RWPE2 (cell line): Measurements from ENCODE around the gene RFTN1.

ENCODE experiments used
- ATAC-seq: fragments of 200-7000 bp; cut with Tn5 transposase; 3 replicates; pipeline ENCODE4 v1.9.1; 2021; ENCODE audit warnings: low read depth
- DNase-seq: peaks from one replicate; pipeline ENCODE4 v3.0.0-alpha.2; 2020; ENCODE audit warnings: low spot score
- H3K27ac ChIP-seq: fragments of 450-650 bp; 2 replicates; pipeline ENCODE4 v1.5.1; 2017; ENCODE audit warnings: mild to moderate bottlenecking; ENCODE audit not compliant: poor library complexity, severe bottlenecking
- H3K27me3 ChIP-seq: fragments of 250-450 bp; sonication (Bioruptor Pico); 2 replicates; pipeline ENCODE4 v1.5.1; 2021; ENCODE audit warnings: mild to moderate bottlenecking, moderate library complexity; ENCODE audit not compliant: insufficient read depth, poor library complexity, severe bottlenecking
- H3K36me3 ChIP-seq: fragments of 250-450 bp; sonication (Bioruptor Pico); 2 replicates; pipeline ENCODE4 v1.5.1; 2020; ENCODE audit warnings: low read depth, mild to moderate bottlenecking, moderate library complexity
- H3K4me1 ChIP-seq: fragments of 250-450 bp; sonication (Bioruptor Pico); 2 replicates; pipeline ENCODE4 v1.5.1; 2021; ENCODE audit warnings: mild to moderate bottlenecking, moderate library complexity; ENCODE audit not compliant: insufficient read depth, poor library complexity, severe bottlenecking
- H3K4me3 ChIP-seq: fragments of 250-450 bp; sonication (Bioruptor Pico); 2 replicates; pipeline ENCODE4 v1.5.1; 2021; ENCODE audit warnings: mild to moderate bottlenecking, moderate library complexity; ENCODE audit not compliant: severe bottlenecking
- H3K9me3 ChIP-seq: fragments of 250-450 bp; sonication (Bioruptor Pico); 2 replicates; pipeline ENCODE4 v1.5.1; 2021; ENCODE audit warnings: mild to moderate bottlenecking, moderate library complexity; ENCODE audit not compliant: severe bottlenecking
- TF ChIP-seq, protein P1 (sequence below): fragments of 450-650 bp; IDR thresholded peaks from one replicate; pipeline ENCODE4 v1.5.1; 2017; ENCODE audit warnings: mild to moderate bottlenecking, moderate library complexity; ENCODE audit not compliant: poor library complexity, severe bottlenecking

The RFTN1 gene

DNA sequence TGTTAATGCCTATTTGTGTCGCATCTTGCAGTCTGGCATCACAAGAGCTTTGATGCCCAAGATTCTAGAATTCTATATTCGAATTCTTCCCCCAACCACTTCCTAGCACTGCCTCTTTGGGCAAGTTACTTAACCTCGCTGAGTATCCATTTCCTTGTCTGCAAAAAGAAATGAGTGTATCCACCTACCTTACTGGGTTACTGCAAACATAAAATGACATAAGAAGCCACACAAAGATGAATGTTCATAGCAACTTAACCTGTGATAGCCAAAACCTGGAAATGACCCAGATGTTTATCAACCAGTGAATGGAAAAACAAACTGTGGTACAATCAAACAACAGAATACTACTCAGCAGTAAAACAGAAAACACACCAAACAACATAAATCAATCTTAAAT, 24.9 kb downstream of the RFTN1 start:
- ATAC-seq (no peak), DNase-seq (no peak)
- Histone ChIP-seq H3K27me3 (no peaks in the 10 kb centered on the region), H3K27ac (no peak overlapping the region), H3K9me3 (no peaks in the 10 kb centered on the region), H3K4me1 (no peaks in the 10 kb centered on the region), H3K36me3 (no peaks in the 10 kb centered on the region), H3K4me3 (no peak overlapping the region)
- TF ChIP-seq, protein P1, sequence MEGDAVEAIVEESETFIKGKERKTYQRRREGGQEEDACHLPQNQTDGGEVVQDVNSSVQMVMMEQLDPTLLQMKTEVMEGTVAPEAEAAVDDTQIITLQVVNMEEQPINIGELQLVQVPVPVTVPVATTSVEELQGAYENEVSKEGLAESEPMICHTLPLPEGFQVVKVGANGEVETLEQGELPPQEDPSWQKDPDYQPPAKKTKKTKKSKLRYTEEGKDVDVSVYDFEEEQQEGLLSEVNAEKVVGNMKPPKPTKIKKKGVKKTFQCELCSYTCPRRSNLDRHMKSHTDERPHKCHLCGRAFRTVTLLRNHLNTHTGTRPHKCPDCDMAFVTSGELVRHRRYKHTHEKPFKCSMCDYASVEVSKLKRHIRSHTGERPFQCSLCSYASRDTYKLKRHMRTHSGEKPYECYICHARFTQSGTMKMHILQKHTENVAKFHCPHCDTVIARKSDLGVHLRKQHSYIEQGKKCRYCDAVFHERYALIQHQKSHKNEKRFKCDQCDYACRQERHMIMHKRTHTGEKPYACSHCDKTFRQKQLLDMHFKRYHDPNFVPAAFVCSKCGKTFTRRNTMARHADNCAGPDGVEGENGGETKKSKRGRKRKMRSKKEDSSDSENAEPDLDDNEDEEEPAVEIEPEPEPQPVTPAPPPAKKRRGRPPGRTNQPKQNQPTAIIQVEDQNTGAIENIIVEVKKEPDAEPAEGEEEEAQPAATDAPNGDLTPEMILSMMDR, result no peak

DNA sequence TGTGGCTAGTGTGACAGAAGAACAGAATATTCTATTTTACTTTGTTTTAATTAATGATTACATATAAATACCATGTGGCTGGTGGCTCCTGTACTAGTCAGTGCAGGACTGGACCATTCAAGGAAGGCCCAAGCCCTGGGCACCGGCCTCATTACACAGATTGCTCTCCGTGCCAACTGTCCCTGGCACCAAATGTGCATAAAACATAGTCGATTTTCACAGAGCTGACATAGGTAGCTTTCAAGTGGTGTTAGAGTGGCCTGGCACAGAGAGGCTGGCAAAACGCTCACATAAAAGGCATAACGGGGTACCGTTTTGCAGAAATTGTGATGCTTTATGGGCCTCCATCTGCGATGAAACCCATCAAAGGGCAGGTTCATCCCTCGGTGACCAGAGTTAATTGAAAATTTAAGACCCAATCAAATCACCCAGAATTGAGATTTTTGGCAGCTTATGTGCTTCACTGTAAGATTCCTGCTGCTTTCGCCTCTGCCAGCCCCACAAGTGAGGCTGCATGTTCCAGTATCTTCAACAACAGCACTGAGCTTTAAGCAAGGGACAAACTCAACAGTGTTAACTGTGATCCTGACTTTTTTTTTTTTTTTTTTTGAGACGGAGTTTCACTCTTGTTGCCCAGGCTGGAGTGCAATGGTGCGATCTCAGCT, 25.9 kb downstream of the RFTN1 start:
- no peak overlapping the region for H3K27ac ChIP-seq
- H3K9me3 ChIP-seq, result no peaks in the 10 kb centered on the region
- no peaks in the 10 kb centered on the region for H3K27me3 ChIP-seq
- H3K36me3 ChIP-seq, result no peaks in the 10 kb centered on the region
- DNase-seq (no peak), ATAC-seq (no peak)
- H3K4me1 ChIP-seq, result no peaks in the 10 kb centered on the region
- no peak overlapping the region for H3K4me3 ChIP-seq
- TF ChIP-seq, protein P1, result no peak

DNA sequence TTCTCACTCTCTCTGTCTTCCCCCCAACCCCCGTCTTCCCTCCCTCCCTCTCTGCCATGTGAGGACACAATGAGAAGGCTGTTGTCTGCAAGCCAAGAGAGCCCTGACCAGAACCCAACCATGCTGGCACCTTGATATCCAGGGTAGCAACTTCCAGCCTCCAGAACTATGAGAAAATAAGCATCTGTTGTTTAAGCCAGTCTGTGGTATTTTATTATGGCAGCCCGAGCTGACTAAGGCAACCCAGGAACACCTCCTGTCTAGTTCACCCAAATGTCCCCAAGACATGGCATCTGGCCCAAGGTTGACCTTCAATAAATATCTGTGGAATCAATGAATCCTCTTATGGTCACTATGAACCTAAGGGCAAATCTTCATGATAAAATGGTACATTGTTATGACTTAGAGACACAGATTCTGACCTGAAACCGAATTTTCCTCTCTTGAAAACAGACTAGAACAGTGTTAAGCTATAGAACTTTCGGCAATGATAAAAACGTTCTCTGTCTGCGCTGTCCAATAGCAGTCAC, 26.5 kb downstream of the RFTN1 start:
- H3K27me3 ChIP-seq, result no peaks in the 10 kb centered on the region
- no peak for DNase-seq
- TF ChIP-seq, protein P1, result no peak

DNA sequence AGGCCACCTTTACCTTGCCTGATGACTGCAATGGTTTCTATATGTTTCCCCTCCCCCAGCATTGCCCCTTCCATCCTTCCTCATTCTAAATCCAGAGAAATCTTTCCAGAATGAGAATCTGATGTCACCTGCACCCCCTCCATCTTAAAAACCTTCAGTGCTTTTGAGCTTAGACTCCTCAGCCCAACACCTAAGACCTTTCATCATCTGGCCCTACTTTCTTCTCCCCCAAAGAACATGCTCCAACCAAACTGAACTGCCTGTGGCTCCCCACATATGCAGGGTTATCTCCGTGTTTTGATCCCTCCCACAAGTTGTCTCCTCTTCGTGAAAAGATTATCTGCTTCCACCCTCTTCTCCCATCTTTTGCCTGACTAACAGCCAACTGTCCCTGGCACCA, 27.3 kb downstream of the RFTN1 start:
- DNase-seq, result no peak
- TF ChIP-seq, protein P1, result no peak
- Histone ChIP-seq H3K27me3 (no peaks in the 10 kb centered on the region), H3K4me3 (no peak overlapping the region), H3K9me3 (no peaks in the 10 kb centered on the region), H3K36me3 (no peaks in the 10 kb centered on the region), H3K27ac (no peak overlapping the region), H3K4me1 (peaks cover 3% of the 10 kb centered on the region)
- ATAC-seq, result no peak

More for the DNA sequence above, 26.5 kb downstream of the RFTN1 start:
- Histone ChIP-seq H3K36me3 (no peaks in the 10 kb centered on the region), H3K27ac (no peak overlapping the region), H3K4me1 (no peaks in the 10 kb centered on the region), H3K4me3 (no peak overlapping the region), H3K9me3 (no peaks in the 10 kb centered on the region)
- no peak for ATAC-seq

DNA sequence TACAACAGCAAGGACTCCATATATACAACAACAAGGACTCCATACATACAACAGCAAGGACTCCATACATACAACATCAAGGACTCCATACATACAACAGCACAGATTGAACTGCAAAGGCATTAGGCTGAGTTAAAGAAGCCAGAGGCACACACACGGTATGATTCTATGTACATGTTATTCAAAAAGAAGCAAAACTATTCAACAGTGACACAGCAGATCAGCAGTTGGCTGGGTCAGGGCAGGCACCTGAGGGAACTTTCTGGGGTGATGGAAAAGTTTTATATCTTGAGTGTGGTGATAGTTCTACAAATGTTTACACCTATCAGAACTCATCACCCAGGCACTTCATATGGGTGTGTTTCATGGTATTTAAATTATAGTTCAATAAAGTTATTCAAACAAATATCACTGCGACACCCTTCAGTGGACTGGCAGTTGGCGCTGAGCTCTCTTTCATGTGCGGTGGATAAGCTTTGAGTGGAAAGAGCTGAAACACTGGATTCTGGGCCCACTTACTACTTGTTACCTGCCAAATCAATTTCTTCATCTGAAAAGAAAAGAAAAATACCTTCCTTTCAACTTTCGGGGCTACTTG, 28.0 kb downstream of the RFTN1 start:
- DNase-seq (no peak), ATAC-seq (no peak)
- Histone ChIP-seq H3K4me1 (peaks cover 3% of the 10 kb centered on the region), H3K27ac (no peak overlapping the region), H3K36me3 (no peaks in the 10 kb centered on the region), H3K9me3 (no peaks in the 10 kb centered on the region), H3K27me3 (no peaks in the 10 kb centered on the region), H3K4me3 (no peak overlapping the region)
- TF ChIP-seq, protein P1, result no peak
